ENCODE data around the gene OGA. TPM values are rescaled to one million over a fixed set of nuclear protein-coding genes. Genes with fewer than 3 reads are reported as not detected.

The OGA gene
- total RNA-seq, 2 donors from 2014 or later = 41.6 to 50.9 TPM

DNA sequence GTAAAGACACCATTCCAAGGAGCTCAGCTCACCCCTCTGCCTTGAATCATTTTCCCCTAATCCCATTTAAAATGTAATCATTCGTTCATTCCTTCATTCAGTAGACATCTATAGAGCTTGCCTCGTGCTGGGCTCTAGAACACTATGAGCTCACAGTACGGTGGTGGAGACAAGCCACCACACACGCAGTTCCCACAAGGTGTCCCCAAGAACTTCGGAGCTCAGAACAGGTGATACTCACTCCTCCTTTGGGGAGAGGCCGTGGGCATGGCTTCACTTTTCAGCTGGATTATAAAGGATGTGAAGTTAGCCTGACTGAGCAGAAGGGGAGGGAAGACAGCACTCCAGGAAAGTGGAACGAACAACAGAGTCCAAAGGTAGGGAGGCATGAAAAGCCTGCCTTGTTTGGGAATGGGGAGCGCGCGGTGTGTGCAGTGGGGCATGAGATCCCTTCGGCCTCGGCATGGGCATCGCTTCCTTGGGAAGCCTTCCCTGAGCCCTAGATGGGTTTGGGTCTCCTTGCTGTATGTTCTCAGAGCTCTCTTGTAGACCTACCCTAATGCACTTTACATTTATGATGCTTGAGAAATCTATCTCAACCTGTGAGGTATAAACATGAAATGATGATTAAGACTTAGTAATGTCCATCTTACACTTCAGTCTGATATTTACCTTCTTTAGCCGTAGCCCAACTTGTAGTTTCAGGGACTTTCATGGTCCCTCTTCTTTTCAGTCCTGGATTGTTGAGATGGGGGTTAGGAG, 809 bp upstream of the OGA start:
- H3K4me3 ChIP-seq = peak overlapping the region; percentile 97 to 100
- TF ChIP-seq, protein P1, sequence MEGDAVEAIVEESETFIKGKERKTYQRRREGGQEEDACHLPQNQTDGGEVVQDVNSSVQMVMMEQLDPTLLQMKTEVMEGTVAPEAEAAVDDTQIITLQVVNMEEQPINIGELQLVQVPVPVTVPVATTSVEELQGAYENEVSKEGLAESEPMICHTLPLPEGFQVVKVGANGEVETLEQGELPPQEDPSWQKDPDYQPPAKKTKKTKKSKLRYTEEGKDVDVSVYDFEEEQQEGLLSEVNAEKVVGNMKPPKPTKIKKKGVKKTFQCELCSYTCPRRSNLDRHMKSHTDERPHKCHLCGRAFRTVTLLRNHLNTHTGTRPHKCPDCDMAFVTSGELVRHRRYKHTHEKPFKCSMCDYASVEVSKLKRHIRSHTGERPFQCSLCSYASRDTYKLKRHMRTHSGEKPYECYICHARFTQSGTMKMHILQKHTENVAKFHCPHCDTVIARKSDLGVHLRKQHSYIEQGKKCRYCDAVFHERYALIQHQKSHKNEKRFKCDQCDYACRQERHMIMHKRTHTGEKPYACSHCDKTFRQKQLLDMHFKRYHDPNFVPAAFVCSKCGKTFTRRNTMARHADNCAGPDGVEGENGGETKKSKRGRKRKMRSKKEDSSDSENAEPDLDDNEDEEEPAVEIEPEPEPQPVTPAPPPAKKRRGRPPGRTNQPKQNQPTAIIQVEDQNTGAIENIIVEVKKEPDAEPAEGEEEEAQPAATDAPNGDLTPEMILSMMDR (IDR thresholded peaks at IDR 0.05) = no peak
- H3K27me3 ChIP-seq = no peaks in the 10 kb centered on the region
- H3K27ac ChIP-seq = peak overlapping the region; percentile 97 to 98
- H3K36me3 ChIP-seq = no peaks in the 10 kb centered on the region
- peaks cover 0 to 31% of the 10 kb centered on the region in 2 donors for H3K4me1 ChIP-seq
- no peaks in the 10 kb centered on the region for H3K9me3 ChIP-seq
- DNase-seq (ENCODE audit: low spot score) = no peak

DNA sequence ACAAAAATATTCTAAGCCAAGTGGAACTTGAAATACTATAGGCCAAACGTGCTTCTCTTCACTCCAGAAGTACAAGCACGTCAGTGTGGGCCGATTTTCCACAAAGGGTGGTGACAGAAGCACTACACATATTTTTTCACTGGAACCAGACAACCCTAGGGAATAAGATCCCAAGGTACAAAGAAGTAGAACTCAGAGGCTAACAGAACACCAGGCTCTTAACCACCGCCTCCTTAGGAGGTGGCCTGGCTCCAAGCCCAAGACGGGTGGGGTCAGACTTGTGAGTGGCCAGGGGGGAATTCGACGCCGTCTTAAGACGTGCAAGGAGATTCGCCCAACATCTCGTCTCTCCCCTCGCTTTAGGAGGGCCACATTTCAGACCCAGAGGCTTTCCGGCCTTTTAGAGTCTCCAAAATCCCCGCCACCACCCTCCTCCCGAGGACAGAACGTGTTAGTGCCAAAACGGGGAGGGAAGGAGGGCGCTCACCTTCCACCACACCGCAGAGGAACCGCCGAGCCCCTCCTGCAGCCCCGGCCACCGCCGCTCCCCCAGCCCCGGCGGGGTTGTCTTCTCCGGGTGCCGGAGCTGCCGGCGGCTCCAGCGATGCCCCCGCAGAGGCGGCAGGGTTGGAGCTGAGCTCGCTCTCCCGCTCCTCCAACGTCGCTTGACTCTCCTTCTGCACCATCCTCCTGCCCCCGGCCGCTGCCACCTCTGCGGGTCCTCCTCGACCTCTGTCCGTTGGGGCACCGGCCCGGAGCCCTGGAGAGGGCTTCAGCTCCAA, 716 bp downstream of the OGA start:
- Histone ChIP-seq H3K36me3 (no peaks in the 10 kb centered on the region), H3K27me3 (no peaks in the 10 kb centered on the region), H3K4me1 (peaks cover 0 to 44% of the 10 kb centered on the region in 2 donors), H3K27ac (peak overlapping the region; percentile 97 to 98), H3K4me3 (peak overlapping the region; percentile 97 to 100), H3K9me3 (no peaks in the 10 kb centered on the region)
- TF ChIP-seq, protein P1 (IDR thresholded peaks at IDR 0.05) = no peak
- peak; percentile 87 for DNase-seq (ENCODE audit: low spot score)

DNA sequence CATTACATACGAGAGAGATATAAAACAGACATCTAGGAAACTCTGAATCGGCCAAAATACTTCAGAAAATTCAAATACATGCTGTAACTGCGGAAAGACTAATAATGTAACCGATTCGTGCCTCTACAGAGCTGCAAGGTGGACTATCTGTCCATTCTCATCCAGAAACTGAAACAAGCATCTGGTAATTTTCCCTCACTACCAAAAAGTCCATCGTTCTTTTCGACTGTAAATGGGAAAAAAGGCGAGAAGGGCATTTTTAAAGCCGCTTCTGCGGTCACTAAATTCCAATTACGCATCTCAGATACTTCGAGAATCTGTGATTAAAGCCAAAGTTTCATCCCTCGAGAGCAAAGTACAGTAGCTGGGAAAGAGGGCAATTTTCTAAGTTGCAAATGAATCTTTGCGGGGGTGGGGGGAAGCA, 1.3 kb downstream of the OGA start:
- peak overlapping the region; percentile 97 to 98 for H3K27ac ChIP-seq
- H3K4me3 ChIP-seq = peak overlapping the region; percentile 97 to 100
- no peaks in the 10 kb centered on the region for H3K9me3 ChIP-seq
- DNase-seq (ENCODE audit: low spot score) = no peak
- H3K27me3 ChIP-seq = no peaks in the 10 kb centered on the region
- TF ChIP-seq, protein P1 (IDR thresholded peaks at IDR 0.05) = no peak
- H3K36me3 ChIP-seq = no peaks in the 10 kb centered on the region
- peaks cover 0 to 50% of the 10 kb centered on the region in 2 donors for H3K4me1 ChIP-seq

DNA sequence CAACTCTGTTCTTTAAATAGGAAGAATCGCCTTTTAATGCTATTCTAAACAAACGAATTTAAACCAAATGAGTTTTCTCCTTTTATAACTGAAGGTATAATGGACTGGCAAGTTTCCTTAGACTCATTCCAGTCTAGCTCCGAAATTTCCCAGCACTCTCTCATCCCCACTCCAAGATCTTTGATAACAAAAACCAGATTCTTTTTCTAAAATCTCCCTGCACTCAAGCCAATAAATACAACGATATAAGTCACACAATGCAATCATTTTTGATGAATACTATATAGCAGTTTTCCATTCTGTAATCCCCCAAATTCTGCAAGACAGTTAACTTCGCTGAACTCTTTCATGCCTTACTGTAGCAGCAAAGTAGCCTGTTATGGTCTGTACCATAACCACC, 1.9 kb downstream of the OGA start:
- H3K4me1 ChIP-seq = peaks cover 0 to 56% of the 10 kb centered on the region in 2 donors
- H3K27me3 ChIP-seq = no peaks in the 10 kb centered on the region
- TF ChIP-seq, protein P1 (IDR thresholded peaks at IDR 0.05) = no peak
- H3K36me3 ChIP-seq = peaks cover 3% of the 10 kb centered on the region
- H3K9me3 ChIP-seq = no peaks in the 10 kb centered on the region
- H3K27ac ChIP-seq = peak overlapping the region; percentile 97 to 98
- peak overlapping the region; percentile 97 to 100 for H3K4me3 ChIP-seq
- no peak for DNase-seq (ENCODE audit: low spot score)

DNA sequence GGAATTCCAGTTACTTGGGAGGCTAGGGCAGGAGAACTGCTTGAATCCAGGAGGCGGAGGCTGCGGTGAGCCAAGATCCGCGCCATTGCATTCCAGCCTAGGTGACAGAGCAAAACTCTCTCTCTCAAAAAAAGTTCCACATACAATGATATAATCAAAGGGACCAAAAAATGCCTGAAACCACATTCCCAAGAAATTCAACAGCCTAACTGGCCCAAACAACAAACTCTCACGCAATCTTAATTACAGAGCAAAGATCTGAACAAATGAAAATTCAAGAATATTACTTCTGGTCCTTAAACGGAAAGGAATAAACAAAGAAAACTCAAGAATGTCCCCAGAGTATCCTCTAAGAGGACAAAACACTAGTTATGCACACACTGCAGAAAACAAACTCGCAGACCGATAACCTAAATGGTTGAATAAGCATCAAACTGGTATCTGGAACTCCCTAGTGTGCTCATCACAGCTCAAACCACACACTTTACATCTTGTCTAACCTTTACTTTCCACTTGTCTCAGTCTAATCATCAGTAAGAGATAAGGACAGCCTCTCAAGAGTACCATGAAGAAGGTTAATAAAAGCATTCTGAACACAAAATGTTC, 3.7 kb downstream of the OGA start:
- Histone ChIP-seq H3K4me1 (peaks cover 0 to 57% of the 10 kb centered on the region in 2 donors), H3K36me3 (peaks cover 21% of the 10 kb centered on the region), H3K27me3 (no peaks in the 10 kb centered on the region), H3K9me3 (no peaks in the 10 kb centered on the region), H3K27ac (peak overlapping the region; percentile 12 to 44), H3K4me3 (peak overlapping the region; percentile 97 to 100)
- TF ChIP-seq, protein P1 (IDR thresholded peaks at IDR 0.05) = no peak
- peak; percentile 52 for DNase-seq (ENCODE audit: low spot score)

Measured in right atrium auricular region (tissue), 2 donors.